IMR-90 (cell line): ENCODE data around the gene STIL. TPM values are rescaled to one million over a fixed set of nuclear protein-coding genes. Genes with fewer than 3 reads are reported as not detected.

ENCODE experiments used
- ATAC-seq: fragments of 200-7000 bp; cut with Tn5 transposase; 2 replicates; pipeline ENCODE4 v1.9.1; 2020; ENCODE audit warnings: low read depth, mild to moderate bottlenecking, moderate library complexity
- BruUV-seq: library from RNA; stranded (reverse); fragments of 400-500 nt; replicated peaks from 2 replicates; lab custom pipeline; 2021; lab: Mats Ljungman, UMichigan
- CTCF ChIA-PET: fragments of 300-600 bp; formaldehyde crosslinking; extraction: SDS; loops from one replicate; lab custom pipeline; 2021; ENCODE audit warnings: antibody characterized with exemption; lab: Yijun Ruan, JAX
- POLR2A ChIA-PET: fragments of 300-600 bp; sonication (Branson Sonifier 250); formaldehyde crosslinking; loops from one replicate; lab custom pipeline; 2022; ENCODE audit warnings: antibody characterized with exemption; ENCODE audit not compliant: unreplicated experiment; lab: Charles Lee
- DNase-seq: peaks from one replicate; pipeline ENCODE4 v3.0.0; 2013
- H2AFZ ChIP-seq: replicated peaks from 2 replicates; pipeline ENCODE3; 2013; ENCODE audit warnings: low read length, mild to moderate bottlenecking; ENCODE audit not compliant: poor library complexity
- H2AK5ac ChIP-seq: 2 replicates; pipeline ENCODE4 v1.6.1; 2013; ENCODE audit warnings: low read depth, low read length, inconsistent platforms
- H2AK9ac ChIP-seq: replicated peaks from 2 replicates; pipeline ENCODE3; 2013; ENCODE audit warnings: mild to moderate bottlenecking, low read depth, low read length, moderate library complexity; ENCODE audit not compliant: poor library complexity
- H2BK120ac ChIP-seq: 2 replicates; pipeline ENCODE4 v1.6.1; 2013; ENCODE audit warnings: low read depth, low read length, inconsistent platforms
- H2BK15ac ChIP-seq: 3 replicates; pipeline ENCODE4 v1.6.1; 2013; ENCODE audit warnings: low read depth, low read length, inconsistent platforms
- H2BK20ac ChIP-seq: 2 replicates; pipeline ENCODE4 v1.6.1; 2013; ENCODE audit warnings: low read depth, mild to moderate bottlenecking, inconsistent platforms, low read length, moderate library complexity
- H2BK5ac ChIP-seq: 2 replicates; pipeline ENCODE4 v1.6.1; 2013; ENCODE audit warnings: mild to moderate bottlenecking, low read depth, low read length, inconsistent platforms; ENCODE audit not compliant: poor library complexity, severe bottlenecking
- H3K14ac ChIP-seq: replicated peaks from 2 replicates; pipeline ENCODE4 v1.6.1; 2013; ENCODE audit warnings: low read depth, low read length, inconsistent platforms
- H3K18ac ChIP-seq: 2 replicates; pipeline ENCODE4 v1.6.1; 2013; ENCODE audit warnings: low read depth, low read length, control low read depth
- H3K23ac ChIP-seq: 2 replicates; pipeline ENCODE4 v1.6.1; 2013; ENCODE audit warnings: low read depth, low read length, inconsistent platforms
- H3K27ac ChIP-seq: 2 replicates; pipeline ENCODE4 v1.5.1; 2013; ENCODE audit warnings: mild to moderate bottlenecking, control low read depth, low read length; ENCODE audit not compliant: insufficient read depth
- H3K27me3 ChIP-seq: 2 replicates; pipeline ENCODE4 v1.6.1; 2013; ENCODE audit warnings: low read length; ENCODE audit not compliant: control insufficient read depth, insufficient read depth
- H3K36me3 ChIP-seq: 2 replicates; pipeline ENCODE4 v1.6.1; 2013; ENCODE audit warnings: low read length, mixed read lengths; ENCODE audit not compliant: control insufficient read depth, insufficient read depth
- H3K4ac ChIP-seq: 2 replicates; pipeline ENCODE4 v1.6.1; 2013; ENCODE audit warnings: low read depth, low read length, inconsistent platforms
- H3K4me1 ChIP-seq: 2 replicates; pipeline ENCODE4 v1.6.1; 2013; ENCODE audit warnings: low read length, mixed read lengths; ENCODE audit not compliant: control insufficient read depth, insufficient read depth
- H3K4me2 ChIP-seq: 2 replicates; pipeline ENCODE4 v1.6.1; 2013; ENCODE audit warnings: low read depth, mild to moderate bottlenecking, control low read depth, low read length, moderate library complexity
- H3K4me3 ChIP-seq: 2 replicates; pipeline ENCODE4 v1.5.1; 2013; ENCODE audit warnings: low read depth, mild to moderate bottlenecking, control low read depth, low read length, moderate library complexity; ENCODE audit not compliant: insufficient read depth
- H3K56ac ChIP-seq: 2 replicates; pipeline ENCODE4 v1.6.1; 2013; ENCODE audit warnings: low read length, inconsistent platforms; ENCODE audit not compliant: insufficient read depth; ENCODE audit errors: extremely low read depth
- H3K79me1 ChIP-seq, 2 experiments: 2 replicates each; pipeline ENCODE4 v1.6.1; 2013; ENCODE audit warnings: low read length in 2 of 2, inconsistent platforms in 1 of 2, low read depth in 1 of 2
- H3K9ac ChIP-seq: 2 replicates; pipeline ENCODE4 v1.6.1; 2013; ENCODE audit warnings: low read depth, low read length, control low read depth
- H3K9me1 ChIP-seq: 2 replicates; pipeline ENCODE4 v1.6.1; 2013; ENCODE audit warnings: low read length, inconsistent platforms; ENCODE audit not compliant: insufficient read depth
- H3K9me3 ChIP-seq: 2 replicates; pipeline ENCODE4 v1.6.1; 2013; ENCODE audit warnings: low read length; ENCODE audit not compliant: control insufficient read depth, insufficient read depth
- H4K20me1 ChIP-seq: 2 replicates; pipeline ENCODE4 v1.6.1; 2013; ENCODE audit warnings: low read length, inconsistent platforms; ENCODE audit not compliant: insufficient read depth
- H4K5ac ChIP-seq: 2 replicates; pipeline ENCODE4 v1.6.1; 2013; ENCODE audit warnings: mild to moderate bottlenecking, low read depth, low read length, control low read depth
- H4K8ac ChIP-seq, 2 experiments: 2 replicates each; pipeline ENCODE4 v1.6.1; 2013; ENCODE audit warnings: low read depth in 2 of 2, low read length in 2 of 2, control low read depth in 1 of 2, inconsistent platforms in 1 of 2
- H4K91ac ChIP-seq: 2 replicates; pipeline ENCODE4 v1.6.1; 2013; ENCODE audit warnings: low read depth, low read length, inconsistent platforms; ENCODE audit not compliant: insufficient read depth
- BHLHE40 ChIP-seq: fragments of 150-350 bp; IDR thresholded peaks from 2 replicates; pipeline ENCODE4 v1.6.1; 2016; ENCODE audit warnings: mild to moderate bottlenecking, low read depth, low read length
- CEBPB ChIP-seq: IDR thresholded peaks from 2 replicates; pipeline ENCODE4 v1.6.1; 2012; ENCODE audit warnings: low read depth, low read length, improper control_type of control experiment
- CHD1 ChIP-seq: IDR thresholded peaks from 2 replicates; pipeline ENCODE4 v1.6.1; 2012; ENCODE audit warnings: low read depth, low read length, improper control_type of control experiment
- CTCF ChIP-seq: conservative IDR thresholded peaks from 2 replicates; pipeline ENCODE4 v1.5.1; 2012; ENCODE audit warnings: mild to moderate bottlenecking, low read depth, low read length, improper control_type of control experiment
- ELK1 ChIP-seq: fragments of 150-350 bp; IDR thresholded peaks from 2 replicates; pipeline ENCODE4 v1.6.1; 2016; ENCODE audit warnings: low read depth, mild to moderate bottlenecking, low read length, moderate library complexity, borderline replicate concordance
- FOS ChIP-seq: fragments of 150-350 bp; IDR thresholded peaks from 2 replicates; pipeline ENCODE4 v1.6.1; 2016; ENCODE audit warnings: low read depth, low read length
- MAFK ChIP-seq: IDR thresholded peaks from 2 replicates; pipeline ENCODE4 v1.6.1; 2012; ENCODE audit warnings: low read depth, low read length, improper control_type of control experiment
- MAZ ChIP-seq: IDR thresholded peaks from 2 replicates; pipeline ENCODE4 v1.6.1; 2012; ENCODE audit warnings: low read depth, mild to moderate bottlenecking, low read length, improper control_type of control experiment, moderate library complexity, borderline replicate concordance
- MXI1 ChIP-seq: IDR thresholded peaks from 2 replicates; pipeline ENCODE4 v1.6.1; 2012; ENCODE audit warnings: low read depth, mild to moderate bottlenecking, low read length, moderate library complexity, borderline replicate concordance
- NFE2L2 ChIP-seq: fragments of 150-350 bp; IDR thresholded peaks from 2 replicates; pipeline ENCODE4 v1.6.1; 2016; ENCODE audit warnings: low read depth, mild to moderate bottlenecking, low read length
- POLR2A ChIP-seq: IDR thresholded peaks from 2 replicates; pipeline ENCODE4 v1.6.1; 2012; ENCODE audit warnings: mild to moderate bottlenecking, low read depth, low read length
- RAD21 ChIP-seq: IDR thresholded peaks from 2 replicates; pipeline ENCODE4 v1.6.1; 2012; ENCODE audit warnings: low read length, improper control_type of control experiment
- RCOR1 ChIP-seq: IDR thresholded peaks from 2 replicates; pipeline ENCODE4 v1.6.1; 2012; ENCODE audit warnings: mild to moderate bottlenecking, low read length, improper control_type of control experiment; ENCODE audit not compliant: insufficient replicate concordance
- RFX5 ChIP-seq: IDR thresholded peaks from 2 replicates; pipeline ENCODE4 v1.8.0; 2012; ENCODE audit warnings: low read depth, mild to moderate bottlenecking, low read length, moderate library complexity
- SMC3 ChIP-seq: fragments of 150-350 bp; IDR thresholded peaks from 2 replicates; pipeline ENCODE4 v1.6.1; 2016; ENCODE audit warnings: low read depth, mild to moderate bottlenecking, antibody characterized with exemption, low read length, moderate library complexity
- WGBS, 2 experiments: methylation state at CpG; one replicate each; pipeline versions ENCODE4 v1.1.5 to v1.1.7; 2013; ENCODE audit warnings: missing lambda C conversion rate in 2 of 2; ENCODE audit not compliant: insufficient read length in 1 of 2; ENCODE audit errors: extremely low coverage in 2 of 2; 5-methylcytosine and 5-hydroxymethylcytosine counted together
- dilution Hi-C: fragments of 300-500 bp; cut with HindIII; formaldehyde crosslinking; loops from one replicate; pipeline ENCODE4 v1.14.3; 2018; ENCODE audit warnings: low sequenced_read_pairs; ENCODE audit not compliant: unreplicated experiment
- in situ Hi-C: fragments of 300-500 bp; cut with MboI; formaldehyde crosslinking; loops from 3 replicates; pipeline ENCODE4 v1.14.3; 2019; ENCODE audit warnings: low sequenced_read_pairs, inconsistent platforms, mixed read lengths
- intact Hi-C: fragments of 100-400 bp; cut with micrococcal nuclease; formaldehyde crosslinking; loops from 2 replicates; pipeline ENCODE4 v1.10.0; 2022
- polyA plus RNA-seq, 3 experiments: library from polyadenylated mRNA; depleted of rRNA; stranded (reverse); fragments of >200 nt; gene quantifications; 2 replicates each; pipeline ENCODE4 v1.2.3, GENCODE V29; 2012; ENCODE audit warnings: low replicate concordance in 1 of 3
- total RNA-seq: library from RNA; depleted of rRNA; stranded (reverse); fragments of >200 nt; gene quantifications from 2 replicates; pipeline ENCODE4 v1.2.3, GENCODE V29; 2012
- TF ChIP-seq, protein P1 (sequence below): fragments of 150-350 bp; IDR thresholded peaks from 2 replicates; pipeline ENCODE4 v1.6.1; 2017; ENCODE audit warnings: mild to moderate bottlenecking, antibody characterized with exemption, low read length, low read depth

Gene STIL
- total and polyA plus RNA-seq, 2 of the 4 experiments (the other 2 are of a cell fraction): 6.8 to 17.2 TPM

DNA sequence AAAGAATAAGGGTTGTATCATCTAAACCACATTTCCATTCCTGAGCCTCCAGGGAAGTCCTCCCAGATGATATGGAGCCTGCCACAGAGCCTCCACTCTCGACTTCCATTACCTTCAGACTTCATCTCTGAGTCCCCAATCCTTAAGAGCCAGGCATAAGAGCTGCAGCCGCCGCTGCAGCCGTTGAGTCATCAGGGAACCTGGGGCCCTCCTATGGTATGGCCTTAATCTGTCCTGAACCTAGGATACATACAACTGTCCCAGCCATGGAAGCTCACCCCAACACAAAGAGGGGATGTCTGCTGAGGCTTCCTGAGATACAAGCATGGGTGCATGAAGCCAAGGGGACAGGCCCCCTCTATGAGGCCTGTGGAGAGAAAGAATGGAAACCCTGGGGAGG, 98.2 kb downstream of the STIL start:
- DNase-seq (no peak), ATAC-seq (no peak)
- TF ChIP-seq RFX5: no peak
- TF ChIP-seq MAZ: no peak
- TF ChIP-seq NFE2L2: no peak
- TF ChIP-seq MXI1: no peak
- TF ChIP-seq CEBPB: no peak
- TF ChIP-seq RAD21: no peak
- TF ChIP-seq, protein P1, sequence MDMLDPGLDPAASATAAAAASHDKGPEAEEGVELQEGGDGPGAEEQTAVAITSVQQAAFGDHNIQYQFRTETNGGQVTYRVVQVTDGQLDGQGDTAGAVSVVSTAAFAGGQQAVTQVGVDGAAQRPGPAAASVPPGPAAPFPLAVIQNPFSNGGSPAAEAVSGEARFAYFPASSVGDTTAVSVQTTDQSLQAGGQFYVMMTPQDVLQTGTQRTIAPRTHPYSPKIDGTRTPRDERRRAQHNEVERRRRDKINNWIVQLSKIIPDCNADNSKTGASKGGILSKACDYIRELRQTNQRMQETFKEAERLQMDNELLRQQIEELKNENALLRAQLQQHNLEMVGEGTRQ: no peak
- TF ChIP-seq BHLHE40: no peak
- no peak for TF ChIP-seq MAFK
- TF ChIP-seq CTCF: no peak
- no peak for TF ChIP-seq SMC3
- no peak for TF ChIP-seq RCOR1
- no peak for TF ChIP-seq FOS
- TF ChIP-seq POLR2A: no peak
- no peak for TF ChIP-seq CHD1
- no peak for TF ChIP-seq ELK1
- no peak overlapping the region for H2AK9ac ChIP-seq
- H2BK120ac ChIP-seq: no peak overlapping the region
- no peak overlapping the region for H2AFZ ChIP-seq
- no peaks in the 10 kb centered on the region for H3K9me3 ChIP-seq
- CTCF ChIA-PET: no interaction called here
- H3K4ac ChIP-seq: no peak overlapping the region
- H3K27ac ChIP-seq: no peak overlapping the region
- H4K20me1 ChIP-seq: no peaks in the 10 kb centered on the region
- H3K9ac ChIP-seq: no peak overlapping the region
- H3K4me2 ChIP-seq: no peak overlapping the region
- H2AK5ac ChIP-seq: no peak overlapping the region
- H3K27me3 ChIP-seq: peaks cover 17% of the 10 kb centered on the region
- H2BK20ac ChIP-seq: no peak overlapping the region
- no peak overlapping the region for H4K5ac ChIP-seq
- H3K4me3 ChIP-seq: no peak overlapping the region
- no peak overlapping the region for H3K23ac ChIP-seq
- H2BK5ac ChIP-seq: no peak overlapping the region
- intact Hi-C loops (no loop called here), dilution Hi-C loops (no loop called here), in situ Hi-C loops (no loop called here)
- no CpG with 5 or more reads among the region's 4 CpGs for WGBS, 2 experiments
- no peak overlapping the region for H3K14ac ChIP-seq
- POLR2A ChIA-PET: no interaction called here
- H3K4me1 ChIP-seq: no peaks in the 10 kb centered on the region
- H3K9me1 ChIP-seq: no peaks in the 10 kb centered on the region
- H3K18ac ChIP-seq: no peak overlapping the region
- no peak overlapping the region for H4K91ac ChIP-seq
- H3K36me3 ChIP-seq: no peaks in the 10 kb centered on the region
- H3K56ac ChIP-seq: no peak overlapping the region
- no peaks in the 10 kb centered on the region for H3K79me1 ChIP-seq
- BruUV-seq: no TSS peak
- no peak overlapping the region for H4K8ac ChIP-seq
- H2BK15ac ChIP-seq: no peak overlapping the region
